GM12878 (cell line): ENCODE measurements around the gene CDCA5. TPM values are rescaled to one million over a fixed set of nuclear protein-coding genes. Genes with fewer than 3 reads are reported as not detected.

Experiments
- ATAC-seq: fragments of 200-7000 bp; cut with Tn5 transposase; 3 replicates; pipeline ENCODE4 v1.9.1; 2020; ENCODE audit warnings: mild to moderate bottlenecking, moderate library complexity
- BruUV-seq: library from RNA; stranded (reverse); fragments of 400-500 nt; replicated peaks from 2 replicates; lab custom pipeline; 2021; lab: Mats Ljungman, UMichigan
- CTCF ChIA-PET: fragments of 300-600 bp; sonication (Branson Sonifier 250); formaldehyde crosslinking; extraction: SDS; loops from one replicate; lab custom pipeline; 2021; ENCODE audit warnings: inconsistent platforms; lab: Yijun Ruan, JAX
- POLR2A ChIA-PET: fragments of 350-600 bp; formaldehyde crosslinking; extraction: SDS; loops from one replicate; lab custom pipeline; 2021; ENCODE audit warnings: inconsistent platforms; lab: Charles Lee
- RAD21 ChIA-PET: fragments of 300-600 bp; sonication (Branson Sonifier 250); formaldehyde crosslinking; loops from one replicate; lab custom pipeline; 2023; ENCODE audit warnings: antibody characterized with exemption; ENCODE audit not compliant: unreplicated experiment; lab: Charles Lee
- SMC1A ChIA-PET: fragments of 300-600 bp; sonication (Branson Sonifier 250); formaldehyde crosslinking; loops from one replicate; lab custom pipeline; 2023; ENCODE audit not compliant: unreplicated experiment, uncharacterized antibody; lab: Charles Lee
- DNase-seq: peaks from one replicate; pipeline ENCODE4 v3.0.0-alpha.2; 2011; ENCODE audit warnings: low read depth, low spot score
- FAIRE-seq: peaks from 3 replicates; lab custom pipeline; 2011; peaks lifted over from hg19 to GRCh38; lab: Jason Lieb, UNC
- H2AFZ ChIP-seq: 2 replicates; pipeline ENCODE4 v1.6.0; 2011; ENCODE audit warnings: low read depth, low read length, control low read depth; ENCODE audit not compliant: control insufficient read depth
- H3K27ac ChIP-seq: 2 replicates; pipeline ENCODE4 v1.5.1; 2011; ENCODE audit warnings: control low read depth; ENCODE audit not compliant: control insufficient read depth, insufficient read depth
- H3K27me3 ChIP-seq, 2 experiments: replicated peaks in 1 of 2; 2 replicates each; pipeline versions ENCODE4 v1.6.0 to v1.6.1; 2011; ENCODE audit warnings: low read length in 1 of 2; ENCODE audit not compliant: control insufficient read depth in 2 of 2, insufficient read depth in 2 of 2
- H3K36me3 ChIP-seq, 2 experiments: 2 replicates each; pipeline ENCODE4 v1.5.1; 2011; ENCODE audit warnings: low read length in 1 of 2; ENCODE audit not compliant: control insufficient read depth in 2 of 2, insufficient read depth in 2 of 2
- H3K4me1 ChIP-seq: 2 replicates; pipeline ENCODE4 v1.6.1; 2011; ENCODE audit warnings: mild to moderate bottlenecking, low read length, moderate library complexity, mixed read lengths; ENCODE audit not compliant: control insufficient read depth, insufficient read depth
- H3K4me2 ChIP-seq: 2 replicates; pipeline ENCODE4 v1.6.0; 2011; ENCODE audit warnings: control low read depth; ENCODE audit not compliant: control insufficient read depth, insufficient read depth
- H3K4me3 ChIP-seq: fragments of 200-600 bp; sonication (generic); 2 replicates; pipeline ENCODE4 v1.5.1; 2016
- H3K79me2 ChIP-seq: 2 replicates; pipeline ENCODE4 v1.6.0; 2011; ENCODE audit warnings: low read length; ENCODE audit not compliant: control insufficient read depth, insufficient read depth
- H3K9ac ChIP-seq: 2 replicates; pipeline ENCODE4 v1.8.0; 2011; ENCODE audit warnings: low read length, control low read depth, mixed read lengths; ENCODE audit not compliant: control insufficient read depth, insufficient read depth
- H3K9me3 ChIP-seq: replicated peaks from 3 replicates; pipeline ENCODE4 v1.5.1; 2011; ENCODE audit warnings: mild to moderate bottlenecking, low read length; ENCODE audit not compliant: control insufficient read depth, insufficient read depth
- H4K20me1 ChIP-seq: 2 replicates; pipeline ENCODE4 v1.6.0; 2011; ENCODE audit not compliant: control insufficient read depth, insufficient read depth
- ATF3 ChIP-seq: IDR thresholded peaks from 2 replicates; pipeline ENCODE4 v1.6.1; 2011; ENCODE audit warnings: low read depth, mild to moderate bottlenecking, low read length, moderate library complexity, borderline replicate concordance; ENCODE audit errors: extremely low read depth
- BMI1 ChIP-seq: fragments of 450-650 bp; IDR thresholded peaks from 2 replicates; pipeline ENCODE4 v1.6.1; 2016; ENCODE audit warnings: mild to moderate bottlenecking, moderate library complexity, borderline replicate concordance
- E2F4 ChIP-seq: IDR thresholded peaks from 2 replicates; pipeline ENCODE4 v1.6.1; 2012; ENCODE audit warnings: low read depth, low read length, improper control_type of control experiment
- FOXK2 ChIP-seq: fragments of 450-650 bp; IDR thresholded peaks from 2 replicates; pipeline ENCODE4 v1.6.1; 2017; ENCODE audit warnings: mild to moderate bottlenecking, moderate library complexity
- IRF3 ChIP-seq: fragments of 450-650 bp; IDR thresholded peaks from 2 replicates; pipeline ENCODE4 v1.6.1; 2014; ENCODE audit warnings: mild to moderate bottlenecking
- JUND ChIP-seq: IDR thresholded peaks from 2 replicates; pipeline ENCODE4 v1.6.1; 2012; ENCODE audit warnings: low read depth, mild to moderate bottlenecking, low read length, improper control_type of control experiment, moderate library complexity
- MXI1 ChIP-seq: fragments of 150-350 bp; IDR thresholded peaks from 2 replicates; pipeline ENCODE4 v1.6.1; 2011; ENCODE audit warnings: low read depth, mild to moderate bottlenecking, inconsistent platforms, low read length, improper control_type of control experiment
- NRF1 ChIP-seq: conservative IDR thresholded peaks from 2 replicates; pipeline ENCODE4 v1.6.1; 2011; ENCODE audit warnings: mild to moderate bottlenecking, low read depth, low read length, improper control_type of control experiment
- POLR2A ChIP-seq: IDR thresholded peaks from 2 replicates; pipeline ENCODE4 v1.6.1; 2011; ENCODE audit warnings: low read depth, mild to moderate bottlenecking, low read length
- POLR2AphosphoS5 ChIP-seq: IDR thresholded peaks from 2 replicates; pipeline ENCODE4 v1.6.1; 2011; ENCODE audit warnings: mild to moderate bottlenecking, low read length, inconsistent platforms
- SPI1 ChIP-seq: IDR thresholded peaks from 2 replicates; pipeline ENCODE4 v1.6.1; 2011; ENCODE audit warnings: low read depth, mild to moderate bottlenecking, low read length, moderate library complexity, borderline replicate concordance; ENCODE audit not compliant: insufficient read depth
- SREBF1 ChIP-seq: IDR thresholded peaks from 2 replicates; pipeline ENCODE4 v1.6.1; 2012; ENCODE audit warnings: mild to moderate bottlenecking, low read length
- STAT1 ChIP-seq: fragments of 450-650 bp; conservative IDR thresholded peaks from 2 replicates; pipeline ENCODE4 v1.6.1; 2014; ENCODE audit warnings: antibody characterized with exemption, mild to moderate bottlenecking
- WGBS: methylation state at CpG from one replicate; pipeline ENCODE4 v1.1.6; 2016; ENCODE audit warnings: low lambda C conversion rate; ENCODE audit not compliant: insufficient replicate concordance, insufficient coverage; ENCODE audit errors: missing lambda C conversion rate; 5-methylcytosine and 5-hydroxymethylcytosine counted together
- in situ Hi-C: fragments of 300-500 bp; cut with MboI; formaldehyde crosslinking; loops from 9 replicates; pipeline ENCODE4 v1.14.3; 2018; ENCODE audit warnings: mixed read lengths
- intact Hi-C: fragments of 100-400 bp; cut with micrococcal nuclease; formaldehyde crosslinking; loops from one replicate; pipeline ENCODE4 v1.14.2; 2022; ENCODE audit not compliant: unreplicated experiment
- polyA plus RNA-seq, 11 experiments: library from polyadenylated mRNA; depleted of rRNA in 4 of 11; unstranded in 6 of 11; stranded (reverse) in 5 of 11; fragments of >200 nt; fragmentation: Nextera tagmentation in 4 of 11; fragmentation: Illumina TruSeq in 1 of 11; extraction: Ambion mirVana in 4 of 11; extraction: Trizol in 1 of 11; gene quantifications; 1 replicate in 1 of 11; 2 replicates in 10 of 11; pipeline versions ENCODE4 v1.2.1 to v1.2.3, GENCODE V29; 2011 to 2016; ENCODE audit warnings: inconsistent platforms in 2 of 11, missing spikeins in 2 of 11, low read depth in 1 of 11
- total RNA-seq, 4 experiments: library from RNA; depleted of rRNA in 3 of 4; stranded (reverse); fragments of >200 nt in 3 of 4; fragmentation: Illumina TruSeq in 1 of 4; extraction: Trizol in 1 of 4; gene quantifications; 2 replicates each; pipeline versions ENCODE4 v1.2.1 to v1.2.3, GENCODE V29; 2013 to 2021

CDCA5 gene
- total and polyA plus RNA-seq, 10 of the 15 experiments (the other 5 are each of a cell fraction or from before 2014, with no cell fraction given): 21.2 to 107 (median 64.9) TPM

- Histone ChIP-seq H3K4me2 (peak overlapping the region; percentile 90; the same call in 1 of the 2 replicates), H3K9me3 (no peaks in the 10 kb centered on the region), H4K20me1 (no peaks in the 10 kb centered on the region; the same call in 1 of the 2 replicates), H2AFZ (no peak overlapping the region), H3K79me2 (peaks cover 28% of the 10 kb centered on the region), H3K4me3 (no peak overlapping the region), H3K9ac (no peak overlapping the region), H3K4me1 (peaks cover 32% of the 10 kb centered on the region), H3K27ac (no peak overlapping the region), H3K36me3 (peaks cover 8 to 23% of the 10 kb centered on the region in 2 experiments), H3K27me3 (no peaks in the 10 kb centered on the region)
- POLR2A ChIA-PET: interaction anchor here (0.6 kb wide), 1 partner anchor 356 kb away, joined by 3 read pairs; no protein-coding TSS in a partner anchor
- no TSS peak for BruUV-seq
- WGBS: 92% methylated on average over 21 of the region's 21 CpGs
- in situ Hi-C loops (no loop called here), intact Hi-C loops (loop anchor here (2.0 to 10.0 kb wide), 4 partner anchors 75 to 341 kb away; partner anchors contain the start of genes DPF2, SAC3D1 and SF1)
- TF ChIP-seq POLR2A (peak; percentile 69), STAT1 (no peak)
- ATAC-seq: no peak
- FAIRE-seq: no peak
- SMC1A ChIA-PET: no interaction called here
- no peak for DNase-seq
- RAD21 ChIA-PET: no interaction called here
- CTCF ChIA-PET: interaction anchor here (0.6 to 1.3 kb wide), 5 partner anchors 17 to 222 kb away, joined by 3 to 5 read pairs (median 3); partner anchors contain the start of genes ARL2 and PPP2R5B
These were observed 31.7 kb upstream of the CDCA5 start for GRCh38 chr11:65115361-65116082.

GRCh38 chr11:65114538-65115171 lies 30.8 kb upstream of the CDCA5 start:
- ChIA-PET POLR2A (interaction anchor here (0.6 kb wide), 1 partner anchor 357 kb away, joined by 3 read pairs; no protein-coding TSS in a partner anchor), CTCF (interaction anchor here (1.0 to 6.3 kb wide), 5 partner anchors 11 to 267 kb away, joined by 3 to 93 read pairs (median 64); partner anchors contain the start of genes ARL2, CAPN1 and VPS51), SMC1A (no interaction called here), RAD21 (no interaction called here)
- peaks cover 5 to 18% of the 10 kb centered on the region in 2 experiments for H3K36me3 ChIP-seq
- FAIRE-seq (no peak), DNase-seq (no peak), ATAC-seq (no peak)
- WGBS: 87% methylated on average over 11 of the region's 11 CpGs
- in situ Hi-C loops (no loop called here), intact Hi-C loops (loop anchor here (5.0 to 10.0 kb wide), 4 partner anchors 68 to 340 kb away; partner anchors contain the start of genes ATG2A, CAPN1, DPF2 and SF1)
- H2AFZ ChIP-seq: no peak overlapping the region
- peaks cover 26% of the 10 kb centered on the region for H3K4me1 ChIP-seq
- no peak overlapping the region for H3K9ac ChIP-seq
- BruUV-seq: no TSS peak
- no peak overlapping the region for H3K4me3 ChIP-seq
- no peaks in the 10 kb centered on the region for H3K27me3 ChIP-seq
- no peaks in the 10 kb centered on the region for H3K9me3 ChIP-seq
- no peak overlapping the region for H3K27ac ChIP-seq
- peaks cover 20% of the 10 kb centered on the region for H3K79me2 ChIP-seq
- H4K20me1 ChIP-seq: no peaks in the 10 kb centered on the region; the same call in 1 of the 2 replicates
- no peak overlapping the region for H3K4me2 ChIP-seq
- TF ChIP-seq ATF3: no peak
- no peak for TF ChIP-seq NRF1
- no peak for TF ChIP-seq FOXK2
- no peak for TF ChIP-seq JUND
- no peak for TF ChIP-seq BMI1
- no peak for TF ChIP-seq MXI1
- TF ChIP-seq SPI1: no peak
- no peak for TF ChIP-seq E2F4
- no peak for TF ChIP-seq STAT1
- no peak for TF ChIP-seq SREBF1
- TF ChIP-seq POLR2AphosphoS5: peak; percentile 33; the same call in 1 of the 2 replicates
- TF ChIP-seq IRF3: no peak
